Measurements from ENCODE around the gene CFAP157. TPM values are rescaled to one million over a fixed set of nuclear protein-coding genes. Genes with fewer than 3 reads are reported as not detected.

Gene CFAP157
- total and polyA plus RNA-seq, 7 donors, result 0.12 TPM; not detected in 6

GRCh38 chr9:127715470-127716337 lies 8.9 kb downstream of the CFAP157 start, which contains the start of the genes PTRH1 and TTC16:
PTRH1 (minus strand) TSS chr9:127715663; CDS start chr9:127715639, 24 bp downstream.
TTC16 (plus strand) TSS chr9:127716079; CDS start chr9:127716146, 67 bp downstream.
- Histone ChIP-seq H3K27ac (peak within 1 kb of the TSS; percentile 81 to 90 (median 84)), H3K4me1 (peaks cover 0 to 23% (median 20%) of the 10 kb centered on the region in 4 donors), H3K36me3 (no peaks in the 10 kb centered on the region), H3K4me3 (peak within 1 kb of the TSS; percentile 62 to 77 (median 72)), H3K27me3 (no peaks in the 10 kb centered on the region), H3K9me3 (no peaks in the 10 kb centered on the region)
- peak; percentile 99 for DNase-seq
- WGBS, 2 donors, result 5 to 6% methylated on average over 65 of the region's 65 CpGs
- intact Hi-C loops (cut with DNase I), result loop anchor here (5.0 kb wide), 2 partner anchors 103 to 128 kb away; partner anchors contain the start of gene STXBP1
- TF ChIP-seq POLR2AphosphoS5 (IDR thresholded peaks at IDR 0.05) (peak in 3 of 4 donors; percentile 68 to 84 (median 71)), EP300 (IDR thresholded peaks at IDR 0.05) (no peak), POLR2A (IDR thresholded peaks at IDR 0.05) (peak; percentile 16 to 30)

- intact Hi-C loops (cut with DNase I), result loop anchor here (5.0 kb wide), 2 partner anchors 104 to 129 kb away; partner anchors contain the start of gene STXBP1
- Histone ChIP-seq H3K36me3 (no peaks in the 10 kb centered on the region), H3K4me1 (peaks cover 0 to 23% (median 20%) of the 10 kb centered on the region in 4 donors), H3K27ac (peak overlapping the region; percentile 81 to 90 (median 84)), H3K27me3 (no peaks in the 10 kb centered on the region), H3K9me3 (no peaks in the 10 kb centered on the region), H3K4me3 (peak overlapping the region; percentile 62 to 77 (median 72))
- no peak for DNase-seq
- TF ChIP-seq POLR2AphosphoS5 (IDR thresholded peaks at IDR 0.05) (no peak), POLR2A (IDR thresholded peaks at IDR 0.05) (no peak), CTCF (IDR thresholded peaks at IDR 0.05) (no peak), EP300 (IDR thresholded peaks at IDR 0.05) (no peak)
- WGBS, 2 donors, result 76 to 85% methylated on average over 9 of the region's 9 CpGs
Measured at GRCh38 chr9:127716412-127716811, 9.6 kb downstream of the CFAP157 start.

GRCh38 chr9:127717766-127718165 lies 11.0 kb downstream of the CFAP157 start:
- Histone ChIP-seq H3K27ac (no peak overlapping the region), H3K4me3 (no peak overlapping the region), H3K36me3 (no peaks in the 10 kb centered on the region), H3K4me1 (peaks cover 0 to 23% (median 20%) of the 10 kb centered on the region in 4 donors), H3K27me3 (no peaks in the 10 kb centered on the region), H3K9me3 (no peaks in the 10 kb centered on the region)
- intact Hi-C loops (cut with DNase I), result loop anchor here (5.0 kb wide), 2 partner anchors 105 to 130 kb away; partner anchors contain the start of gene STXBP1
- 84 to 91% methylated on average over 5 of the region's 5 CpGs for WGBS, 2 donors
- DNase-seq, result no peak
- TF ChIP-seq CTCF (IDR thresholded peaks at IDR 0.05), result no peak
- no peak for TF ChIP-seq EP300 (IDR thresholded peaks at IDR 0.05)
- TF ChIP-seq POLR2A (IDR thresholded peaks at IDR 0.05), result no peak
- no peak for TF ChIP-seq POLR2AphosphoS5 (IDR thresholded peaks at IDR 0.05)

- Histone ChIP-seq H3K27me3 (peaks cover 0 to 6% (median 0%) of the 10 kb centered on the region in 3 donors), H3K27ac (no peak overlapping the region), H3K4me1 (peaks cover 0 to 19% (median 15%) of the 10 kb centered on the region in 4 donors), H3K36me3 (no peaks in the 10 kb centered on the region), H3K4me3 (no peak overlapping the region), H3K9me3 (no peaks in the 10 kb centered on the region)
- no peak for DNase-seq
- intact Hi-C loops (cut with DNase I), result no loop called here
- 79 to 82% methylated on average over 12 of the region's 12 CpGs for WGBS, 2 donors
- no peak for TF ChIP-seq EP300 (IDR thresholded peaks at IDR 0.05)
- no peak for TF ChIP-seq POLR2A (IDR thresholded peaks at IDR 0.05)
- TF ChIP-seq CTCF (IDR thresholded peaks at IDR 0.05), result no peak
- TF ChIP-seq POLR2AphosphoS5 (IDR thresholded peaks at IDR 0.05), result no peak
Measured at GRCh38 chr9:127720031-127720864, 13.5 kb downstream of the CFAP157 start.
